ENCODE measurements around the gene ZDHHC24.

DNA sequence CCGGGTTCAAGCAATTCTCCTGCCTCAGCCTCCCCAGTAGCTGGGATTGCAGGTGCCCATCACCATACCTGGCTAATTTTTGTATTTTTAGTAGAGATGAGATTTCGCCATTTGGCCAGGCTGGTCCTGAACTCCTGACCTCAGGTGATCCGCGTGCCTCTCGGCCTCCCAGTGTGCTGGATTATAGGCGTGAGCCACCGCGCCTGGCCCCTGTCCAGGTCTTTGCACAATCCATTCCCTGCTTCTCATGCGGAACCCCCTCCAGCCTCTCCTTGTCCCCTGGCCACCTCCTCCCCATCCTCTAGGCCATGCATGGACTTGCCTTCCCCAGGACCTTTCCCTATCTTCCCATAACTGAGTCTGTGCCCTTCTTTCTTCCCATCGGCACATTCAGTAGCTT lies 56.9 kb downstream of the ZDHHC24 start:
- TF ChIP-seq, protein P1, sequence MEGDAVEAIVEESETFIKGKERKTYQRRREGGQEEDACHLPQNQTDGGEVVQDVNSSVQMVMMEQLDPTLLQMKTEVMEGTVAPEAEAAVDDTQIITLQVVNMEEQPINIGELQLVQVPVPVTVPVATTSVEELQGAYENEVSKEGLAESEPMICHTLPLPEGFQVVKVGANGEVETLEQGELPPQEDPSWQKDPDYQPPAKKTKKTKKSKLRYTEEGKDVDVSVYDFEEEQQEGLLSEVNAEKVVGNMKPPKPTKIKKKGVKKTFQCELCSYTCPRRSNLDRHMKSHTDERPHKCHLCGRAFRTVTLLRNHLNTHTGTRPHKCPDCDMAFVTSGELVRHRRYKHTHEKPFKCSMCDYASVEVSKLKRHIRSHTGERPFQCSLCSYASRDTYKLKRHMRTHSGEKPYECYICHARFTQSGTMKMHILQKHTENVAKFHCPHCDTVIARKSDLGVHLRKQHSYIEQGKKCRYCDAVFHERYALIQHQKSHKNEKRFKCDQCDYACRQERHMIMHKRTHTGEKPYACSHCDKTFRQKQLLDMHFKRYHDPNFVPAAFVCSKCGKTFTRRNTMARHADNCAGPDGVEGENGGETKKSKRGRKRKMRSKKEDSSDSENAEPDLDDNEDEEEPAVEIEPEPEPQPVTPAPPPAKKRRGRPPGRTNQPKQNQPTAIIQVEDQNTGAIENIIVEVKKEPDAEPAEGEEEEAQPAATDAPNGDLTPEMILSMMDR (IDR thresholded peaks at IDR 0.05) = no peak
- no peak for TF ChIP-seq POLR2AphosphoS5 (IDR thresholded peaks at IDR 0.05; ENCODE audit: insufficient read depth in 1 of 2, low read depth in 1 of 2)
